Measurements from ENCODE around the gene ATP13A3.
"Not testable (repeated sequence)": the region's sequence is repeated elsewhere in the genome, so short reads cannot be mapped to it uniquely, and the experiment has no call there.

ATP13A3 gene

DNA sequence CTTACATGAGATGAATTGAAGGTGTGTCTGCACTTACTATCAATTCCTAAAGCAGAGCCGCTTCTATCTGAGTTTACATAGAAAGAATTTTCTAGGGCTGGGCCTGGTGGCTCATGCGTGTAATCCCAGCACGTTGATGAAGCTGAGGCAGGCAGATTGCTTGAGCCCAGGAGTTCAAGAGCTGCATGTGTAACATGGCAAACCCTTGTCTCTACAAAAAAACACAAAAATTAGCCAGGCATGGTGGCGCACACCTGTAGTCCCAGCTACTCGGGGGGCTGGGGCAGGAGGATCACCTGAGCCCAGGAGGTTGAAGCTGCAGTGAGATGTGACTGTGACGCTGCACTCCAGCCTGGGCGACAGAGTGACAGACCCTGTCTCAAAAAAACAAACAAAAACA, 18.1 kb upstream of the ATP13A3 start:
- Histone ChIP-seq H3K27me3 (replicated peaks; ENCODE audit: control insufficient read depth, insufficient read depth, low read length) (no peaks in the 10 kb centered on the region), H3K36me3 (ENCODE audit: control insufficient read depth, insufficient read depth, low read length) (no peaks in the 10 kb centered on the region), H3K4me3 (replicated peaks; ENCODE audit: low read depth, low read length) (no peak overlapping the region)
- TF ChIP-seq, protein P1, sequence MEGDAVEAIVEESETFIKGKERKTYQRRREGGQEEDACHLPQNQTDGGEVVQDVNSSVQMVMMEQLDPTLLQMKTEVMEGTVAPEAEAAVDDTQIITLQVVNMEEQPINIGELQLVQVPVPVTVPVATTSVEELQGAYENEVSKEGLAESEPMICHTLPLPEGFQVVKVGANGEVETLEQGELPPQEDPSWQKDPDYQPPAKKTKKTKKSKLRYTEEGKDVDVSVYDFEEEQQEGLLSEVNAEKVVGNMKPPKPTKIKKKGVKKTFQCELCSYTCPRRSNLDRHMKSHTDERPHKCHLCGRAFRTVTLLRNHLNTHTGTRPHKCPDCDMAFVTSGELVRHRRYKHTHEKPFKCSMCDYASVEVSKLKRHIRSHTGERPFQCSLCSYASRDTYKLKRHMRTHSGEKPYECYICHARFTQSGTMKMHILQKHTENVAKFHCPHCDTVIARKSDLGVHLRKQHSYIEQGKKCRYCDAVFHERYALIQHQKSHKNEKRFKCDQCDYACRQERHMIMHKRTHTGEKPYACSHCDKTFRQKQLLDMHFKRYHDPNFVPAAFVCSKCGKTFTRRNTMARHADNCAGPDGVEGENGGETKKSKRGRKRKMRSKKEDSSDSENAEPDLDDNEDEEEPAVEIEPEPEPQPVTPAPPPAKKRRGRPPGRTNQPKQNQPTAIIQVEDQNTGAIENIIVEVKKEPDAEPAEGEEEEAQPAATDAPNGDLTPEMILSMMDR (IDR thresholded peaks at IDR 0.05; ENCODE audit: insufficient read depth, low read length, poor library complexity, severe bottlenecking), result no peak
- no peak for DNase-seq (ENCODE audit: extremely low read depth, insufficient read length)

DNA sequence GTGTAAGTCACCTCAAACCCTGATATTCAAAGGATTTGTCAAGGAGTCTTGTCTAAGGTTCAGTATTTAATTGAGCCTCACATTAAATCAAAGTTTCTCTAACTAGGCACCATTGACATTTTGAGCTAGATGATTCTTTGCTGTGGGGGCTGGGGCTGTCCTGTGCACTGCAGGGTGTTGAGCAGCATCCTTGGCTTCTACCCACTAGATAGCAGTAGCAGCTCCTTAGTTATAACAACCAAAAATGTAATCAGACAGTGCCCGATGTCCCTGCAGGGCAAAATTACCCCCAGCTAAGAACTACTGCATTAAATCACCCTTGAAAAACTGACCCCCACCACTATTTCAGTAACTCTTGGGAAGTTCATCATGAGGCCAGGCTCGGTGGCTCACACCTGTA, 17.3 kb upstream of the ATP13A3 start:
- TF ChIP-seq, protein P1 (IDR thresholded peaks at IDR 0.05; ENCODE audit: insufficient read depth, low read length, poor library complexity, severe bottlenecking), result no peak
- no peaks in the 10 kb centered on the region for H3K27me3 ChIP-seq (replicated peaks; ENCODE audit: control insufficient read depth, insufficient read depth, low read length)
- DNase-seq (ENCODE audit: extremely low read depth, insufficient read length), result no peak
- no peaks in the 10 kb centered on the region for H3K36me3 ChIP-seq (ENCODE audit: control insufficient read depth, insufficient read depth, low read length)
- no peak overlapping the region for H3K4me3 ChIP-seq (replicated peaks; ENCODE audit: low read depth, low read length)

DNA sequence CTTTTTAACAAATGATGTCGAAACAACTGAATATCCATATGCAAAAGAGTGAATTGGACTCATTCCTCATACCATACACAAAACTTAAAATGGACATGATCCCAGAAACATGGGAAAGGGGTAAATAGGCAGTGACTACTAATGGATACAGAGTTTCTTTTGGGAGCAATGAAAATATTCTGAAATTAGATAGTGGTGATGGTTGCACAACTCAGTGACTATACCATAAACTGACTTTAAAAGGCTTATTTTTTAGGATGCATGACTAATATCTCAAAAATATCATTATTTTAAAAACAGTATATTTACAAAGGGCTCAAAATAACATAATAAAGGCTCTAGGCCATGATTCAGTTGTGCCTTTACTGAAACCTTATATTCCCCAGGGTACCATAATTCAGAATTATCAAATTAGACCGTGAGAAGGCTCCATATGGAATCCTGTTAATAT, 16.3 kb upstream of the ATP13A3 start:
- no peaks in the 10 kb centered on the region for H3K36me3 ChIP-seq (ENCODE audit: control insufficient read depth, insufficient read depth, low read length)
- no peak overlapping the region for H3K4me3 ChIP-seq (replicated peaks; ENCODE audit: low read depth, low read length)
- no peak for DNase-seq (ENCODE audit: extremely low read depth, insufficient read length)
- no peaks in the 10 kb centered on the region for H3K27me3 ChIP-seq (replicated peaks; ENCODE audit: control insufficient read depth, insufficient read depth, low read length)
- TF ChIP-seq, protein P1 (IDR thresholded peaks at IDR 0.05; ENCODE audit: insufficient read depth, low read length, poor library complexity, severe bottlenecking), result no peak

DNA sequence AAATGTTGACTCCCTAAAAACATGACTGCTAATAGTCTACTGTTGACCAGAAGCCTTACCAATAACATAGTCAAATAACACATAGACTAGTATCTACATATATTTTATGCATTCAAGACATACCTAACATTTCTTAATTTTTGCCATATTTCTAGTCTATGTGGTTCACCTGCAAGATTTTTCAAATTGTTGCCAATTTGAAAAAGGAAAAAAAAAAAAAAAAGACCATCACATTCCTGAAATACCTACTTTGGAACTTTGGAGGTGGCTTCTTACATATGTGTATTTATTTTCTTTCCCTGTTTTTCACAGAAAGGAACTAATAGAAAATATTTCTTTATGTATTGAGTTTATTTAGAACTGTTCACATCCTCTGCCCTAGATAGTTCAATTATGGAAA, 13.4 kb upstream of the ATP13A3 start:
- no peaks in the 10 kb centered on the region for H3K36me3 ChIP-seq (ENCODE audit: control insufficient read depth, insufficient read depth, low read length)
- H3K4me3 ChIP-seq (replicated peaks; ENCODE audit: low read depth, low read length), result no peak overlapping the region
- H3K27me3 ChIP-seq (replicated peaks; ENCODE audit: control insufficient read depth, insufficient read depth, low read length), result no peaks in the 10 kb centered on the region
- no peak for DNase-seq (ENCODE audit: extremely low read depth, insufficient read length)
- TF ChIP-seq, protein P1 (IDR thresholded peaks at IDR 0.05; ENCODE audit: insufficient read depth, low read length, poor library complexity, severe bottlenecking), result no peak

DNA sequence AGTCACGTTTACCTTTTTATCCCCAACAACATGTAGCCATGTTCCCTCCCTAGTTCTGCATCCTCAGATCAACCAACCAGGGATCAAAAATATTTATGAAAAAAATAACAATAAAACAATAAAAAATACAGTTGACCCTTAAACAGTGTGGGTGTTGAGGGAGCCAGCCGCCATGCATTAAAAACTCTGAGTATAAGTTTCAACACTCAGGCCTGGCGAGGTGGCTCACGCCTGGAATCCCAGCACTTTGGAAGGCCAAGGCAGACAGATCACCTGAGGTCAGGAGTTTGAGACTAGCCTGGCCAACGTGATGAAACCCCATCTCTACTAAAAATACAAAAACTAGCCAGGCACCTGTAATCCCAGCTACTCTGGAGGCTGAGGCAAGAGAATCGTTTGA, 12.7 kb upstream of the ATP13A3 start:
- DNase-seq (ENCODE audit: extremely low read depth, insufficient read length); H3K36me3 ChIP-seq (ENCODE audit: control insufficient read depth, insufficient read depth, low read length); H3K27me3 ChIP-seq (replicated peaks; ENCODE audit: control insufficient read depth, insufficient read depth, low read length); H3K4me3 ChIP-seq (replicated peaks; ENCODE audit: low read depth, low read length): not testable (repeated sequence)

DNA sequence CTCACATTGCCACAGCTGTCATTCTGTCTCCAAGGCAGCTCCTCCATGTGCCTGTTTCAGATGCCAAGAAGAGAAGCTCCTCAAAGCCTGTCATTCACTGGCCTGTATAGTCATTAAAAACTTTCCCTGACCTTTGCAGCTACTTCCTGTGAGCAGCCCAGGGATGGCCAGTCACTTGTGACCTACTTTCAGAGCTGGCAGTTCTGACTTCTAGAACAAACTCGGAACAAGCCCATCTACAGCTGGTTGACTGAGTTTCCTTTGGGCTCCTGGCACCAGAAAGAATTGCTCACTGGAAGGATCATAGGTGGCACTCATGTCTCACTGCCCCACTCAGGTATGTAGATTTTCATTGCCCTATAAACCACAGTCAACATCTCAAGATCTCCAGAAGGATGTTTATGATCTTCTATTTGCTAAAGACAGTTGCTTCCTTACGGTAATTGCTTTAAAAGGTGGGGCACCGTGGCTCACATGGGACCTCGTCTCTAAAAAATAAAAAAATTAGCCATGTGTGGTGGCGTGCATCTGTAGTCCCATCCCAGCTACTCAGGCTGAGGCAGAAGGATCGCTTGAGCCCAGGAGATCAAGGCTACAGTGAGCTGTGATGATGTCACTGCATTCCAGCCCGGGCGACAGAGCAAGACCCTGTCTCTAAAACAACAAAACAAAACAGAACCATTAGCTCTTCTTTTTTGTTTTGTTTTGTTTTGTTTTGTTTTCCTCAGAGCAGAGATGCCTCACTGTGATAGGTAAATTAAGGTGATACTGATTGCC, 11.2 kb upstream of the ATP13A3 start:
- Histone ChIP-seq H3K36me3 (ENCODE audit: control insufficient read depth, insufficient read depth, low read length) (no peaks in the 10 kb centered on the region), H3K4me3 (replicated peaks; ENCODE audit: low read depth, low read length) (no peak overlapping the region), H3K27me3 (replicated peaks; ENCODE audit: control insufficient read depth, insufficient read depth, low read length) (no peaks in the 10 kb centered on the region)
- no peak for DNase-seq (ENCODE audit: extremely low read depth, insufficient read length)
- TF ChIP-seq, protein P1 (IDR thresholded peaks at IDR 0.05; ENCODE audit: insufficient read depth, low read length, poor library complexity, severe bottlenecking), result no peak

Measured in GM06990 (cell line).